ENCODE measurements around the gene ATCAY.

The ATCAY gene, protein sequence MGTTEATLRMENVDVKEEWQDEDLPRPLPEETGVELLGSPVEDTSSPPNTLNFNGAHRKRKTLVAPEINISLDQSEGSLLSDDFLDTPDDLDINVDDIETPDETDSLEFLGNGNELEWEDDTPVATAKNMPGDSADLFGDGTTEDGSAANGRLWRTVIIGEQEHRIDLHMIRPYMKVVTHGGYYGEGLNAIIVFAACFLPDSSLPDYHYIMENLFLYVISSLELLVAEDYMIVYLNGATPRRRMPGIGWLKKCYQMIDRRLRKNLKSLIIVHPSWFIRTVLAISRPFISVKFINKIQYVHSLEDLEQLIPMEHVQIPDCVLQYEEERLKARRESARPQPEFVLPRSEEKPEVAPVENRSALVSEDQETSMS

DNA sequence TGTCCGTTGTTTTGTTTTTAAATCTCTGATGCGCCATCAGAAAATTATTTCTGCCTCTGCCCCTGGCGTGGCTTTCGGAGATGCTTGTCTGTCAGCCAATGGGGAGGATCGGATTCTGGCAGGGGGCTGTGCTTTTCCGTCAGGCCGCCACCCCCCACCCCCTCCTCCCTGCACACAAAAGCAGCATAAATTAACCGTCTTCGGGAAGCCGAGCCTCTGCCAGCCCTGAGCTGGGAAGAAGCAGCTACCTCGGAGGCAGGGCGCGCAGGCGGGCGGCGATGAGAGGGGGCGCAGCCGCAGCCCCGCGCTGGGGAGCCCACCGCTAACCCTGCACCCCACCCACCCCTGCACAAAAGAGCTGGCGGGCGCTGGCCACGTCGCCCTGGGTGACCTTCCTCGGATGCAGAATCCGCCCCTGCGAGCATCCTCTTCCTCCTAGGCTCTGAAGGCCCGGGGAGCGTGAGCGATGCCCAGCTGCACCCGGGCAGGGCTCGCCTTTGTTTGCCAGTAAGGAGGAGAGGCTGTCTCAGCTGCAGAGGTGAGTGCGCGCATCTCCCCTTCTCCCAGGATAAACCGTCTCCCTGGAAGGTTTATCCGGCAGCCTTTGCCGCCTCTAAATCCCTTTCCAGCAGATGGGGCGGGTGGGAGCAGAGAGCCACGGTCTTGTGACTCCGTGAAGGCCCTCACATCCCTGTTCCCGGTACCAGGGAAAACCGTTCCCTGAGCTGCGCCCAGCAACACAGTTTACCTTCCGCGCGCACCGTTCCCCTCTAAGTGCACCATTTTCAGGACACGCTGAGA is at the start of gene ATCAY:
TSS of gene ATCAY (plus strand) at position 215 of the 801 bp plus-strand sequence. CDS start 5,083 bp downstream, outside the sequence.
- no peak for DNase-seq

DNA sequence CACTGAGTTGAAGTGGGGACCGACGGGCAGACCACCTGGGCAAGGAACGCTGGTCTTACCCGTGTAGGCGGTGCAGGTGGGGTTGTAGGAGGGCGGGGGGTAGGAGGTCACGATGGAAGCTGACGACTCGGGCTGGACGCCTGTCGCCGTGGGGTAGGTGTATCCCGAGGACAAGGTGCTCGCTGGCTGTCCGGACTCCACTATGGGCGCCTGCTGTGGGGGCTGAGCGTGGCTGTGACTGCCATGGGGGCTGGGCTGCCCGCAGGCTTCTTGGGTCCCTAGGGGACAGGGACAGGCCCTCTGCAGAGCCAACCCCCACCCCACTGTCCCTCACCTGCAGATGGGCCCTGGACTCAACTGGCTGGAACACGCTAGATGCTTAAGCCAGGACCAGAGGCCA is 48.9 kb upstream of the ATCAY start:
- DNase-seq, result no peak

DNA sequence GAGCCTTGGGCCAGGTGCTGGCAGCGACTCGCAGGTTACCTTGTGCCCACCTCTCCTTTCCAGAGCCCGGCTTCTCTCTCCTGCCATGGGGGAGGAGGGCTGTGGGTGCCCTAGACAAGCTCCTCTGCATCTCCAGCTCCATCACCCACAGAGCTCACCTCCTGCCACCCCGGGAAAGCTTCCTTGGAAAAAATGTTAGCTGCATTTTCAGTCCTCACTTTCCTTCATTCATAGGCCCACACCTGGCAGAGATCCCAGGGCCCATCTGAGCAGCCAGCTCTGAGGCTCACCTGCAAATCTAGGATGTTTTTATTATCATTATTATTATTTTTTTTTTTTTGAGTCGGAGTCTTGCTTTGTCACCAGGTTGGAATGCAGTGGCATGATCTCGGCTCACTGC is 48.5 kb upstream of the ATCAY start:
- DNase-seq, result no peak

DNA sequence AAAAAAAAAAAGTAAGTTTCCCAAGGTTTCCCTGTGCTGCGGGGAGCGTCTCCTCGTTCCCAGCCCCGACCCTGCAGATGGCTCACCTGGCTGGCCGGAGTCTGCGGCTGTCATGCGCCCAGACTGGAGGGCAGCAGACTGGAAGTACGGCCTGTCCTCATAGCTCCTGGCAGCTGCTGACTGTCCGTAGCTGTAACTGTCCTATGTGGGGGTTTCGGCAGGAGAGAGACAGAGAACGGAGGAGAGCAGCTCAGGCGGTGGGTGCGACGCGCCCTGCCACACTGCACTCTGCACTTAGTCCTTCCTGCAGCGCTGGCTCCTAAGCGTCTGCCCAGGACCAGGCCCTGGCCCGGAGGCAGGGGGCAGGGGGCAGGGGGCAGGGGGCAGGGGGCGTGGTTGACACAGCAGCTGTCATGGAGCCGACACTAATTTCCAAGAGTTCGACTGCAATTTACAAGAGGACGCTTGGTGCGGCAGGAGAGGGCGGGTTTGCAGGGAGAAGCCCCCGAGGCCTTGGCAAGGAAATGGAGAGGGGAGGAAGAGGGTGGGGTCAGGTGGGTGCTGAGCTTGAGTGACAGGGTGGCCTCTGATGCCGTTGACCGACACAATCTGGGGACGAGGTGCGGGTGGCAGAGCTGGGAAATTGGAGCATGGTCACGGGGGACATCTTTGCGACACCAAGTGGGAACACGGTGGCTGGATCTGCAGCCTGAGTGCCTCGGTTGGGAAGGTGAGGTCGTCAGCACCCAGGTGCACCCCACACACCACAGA is 46.7 kb upstream of the ATCAY start:
- DNase-seq, result no peak

DNA sequence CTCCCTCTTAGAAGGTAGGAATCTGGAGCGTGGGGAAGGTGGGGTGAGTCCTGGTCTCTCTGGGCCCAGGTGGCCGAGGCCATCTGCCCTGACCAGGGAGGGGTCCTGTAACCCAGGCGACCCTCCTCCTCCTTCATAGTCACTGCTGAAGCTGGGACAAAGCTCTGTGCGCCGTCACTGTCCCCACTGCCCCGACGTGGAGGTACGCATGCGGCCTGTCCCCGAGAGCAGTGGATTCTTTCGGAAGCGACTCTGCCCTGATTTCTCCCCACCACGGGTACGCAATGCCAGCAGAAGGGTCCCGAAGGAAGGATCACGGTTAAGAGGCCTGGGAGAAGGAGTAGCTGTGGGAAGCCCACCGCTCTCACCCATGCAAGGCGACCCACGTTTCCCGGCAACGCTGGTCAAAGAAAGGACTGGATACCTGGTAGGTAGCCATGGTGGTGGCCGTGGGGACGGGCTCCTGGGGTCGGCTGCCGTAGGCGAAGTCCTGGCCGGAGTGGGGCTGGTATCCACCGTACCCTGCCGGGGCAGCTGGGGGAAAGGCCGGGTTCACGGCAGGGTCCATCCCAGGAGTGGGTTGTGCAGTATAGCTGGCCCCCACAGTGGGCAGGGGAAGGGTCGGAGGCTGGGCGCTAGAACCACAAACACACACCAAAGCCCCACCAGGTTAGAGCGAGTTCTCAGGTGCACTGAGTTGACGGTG is 46.0 kb upstream of the ATCAY start:
- no peak for DNase-seq

DNA sequence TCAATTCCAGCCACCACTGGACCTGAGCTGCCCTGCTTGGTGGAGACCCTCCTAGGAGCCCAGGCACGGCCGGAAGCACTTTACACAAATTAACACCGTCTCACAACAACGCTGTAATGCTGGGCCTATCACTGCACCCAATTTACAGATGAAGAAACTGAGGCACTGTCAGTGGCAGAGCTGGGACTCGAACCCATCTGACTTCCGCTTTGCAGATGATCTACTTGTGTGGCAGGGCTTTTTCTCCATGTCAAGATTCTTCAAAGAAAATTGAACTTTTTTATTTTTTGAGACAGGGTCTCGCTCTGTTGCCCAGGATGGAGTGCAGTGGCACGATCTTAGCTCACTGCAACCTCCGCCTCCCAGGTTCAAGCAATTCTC is 45.4 kb upstream of the ATCAY start:
- no peak for DNase-seq

DNA sequence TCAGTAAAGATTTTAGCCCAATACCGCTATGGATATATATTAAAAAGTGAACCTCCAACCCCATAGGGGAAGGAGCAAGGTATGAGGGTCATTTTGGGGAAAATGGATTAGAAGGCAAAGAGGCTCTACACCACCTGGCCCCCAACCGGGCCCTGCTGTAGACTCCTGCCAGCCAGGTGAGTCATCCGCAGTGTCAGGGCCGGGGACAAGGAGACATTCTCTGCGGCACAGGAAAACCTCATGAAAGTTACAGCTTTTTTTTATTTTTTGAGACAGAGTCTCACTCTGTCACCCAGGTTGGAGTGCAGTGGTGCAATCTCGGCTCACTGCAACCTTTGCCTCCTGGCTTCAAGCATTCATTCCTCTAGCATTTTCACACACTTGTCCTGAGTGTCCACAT is 43.6 kb upstream of the ATCAY start:
- DNase-seq, result no peak

DNA sequence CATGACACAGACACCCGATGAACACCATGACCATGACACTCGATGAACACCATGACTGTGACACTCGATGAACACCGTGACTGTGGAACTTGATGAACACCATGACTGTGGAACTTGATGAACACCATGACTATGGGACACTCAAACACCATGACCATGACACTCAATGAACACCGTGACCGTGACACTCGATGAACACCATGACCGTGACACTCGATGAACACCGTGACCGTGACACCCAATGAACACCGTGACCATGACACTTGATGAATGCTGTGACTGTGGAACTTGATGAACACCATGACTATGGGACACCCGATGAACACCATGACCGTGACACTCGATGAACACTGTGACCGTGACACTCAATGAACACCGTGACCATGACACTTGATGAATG is 43.2 kb upstream of the ATCAY start:
- no peak for DNase-seq

DNA sequence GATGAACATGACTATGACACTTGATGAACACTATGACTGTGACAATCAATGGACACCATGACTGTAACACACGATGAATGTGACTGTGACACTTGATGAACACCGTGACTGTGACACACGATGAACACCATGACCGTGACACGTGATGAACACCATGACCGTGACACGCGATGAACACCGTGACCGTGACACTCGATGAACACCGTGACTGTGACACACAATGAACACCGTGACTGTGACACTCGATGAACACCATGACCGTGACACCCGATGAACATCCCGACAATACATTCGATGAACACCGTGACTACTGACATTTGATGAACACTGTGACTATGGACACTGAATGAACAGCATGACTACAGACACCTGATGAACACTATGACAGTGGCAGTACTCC is 42.6 kb upstream of the ATCAY start:
- DNase-seq, result no peak

DNA sequence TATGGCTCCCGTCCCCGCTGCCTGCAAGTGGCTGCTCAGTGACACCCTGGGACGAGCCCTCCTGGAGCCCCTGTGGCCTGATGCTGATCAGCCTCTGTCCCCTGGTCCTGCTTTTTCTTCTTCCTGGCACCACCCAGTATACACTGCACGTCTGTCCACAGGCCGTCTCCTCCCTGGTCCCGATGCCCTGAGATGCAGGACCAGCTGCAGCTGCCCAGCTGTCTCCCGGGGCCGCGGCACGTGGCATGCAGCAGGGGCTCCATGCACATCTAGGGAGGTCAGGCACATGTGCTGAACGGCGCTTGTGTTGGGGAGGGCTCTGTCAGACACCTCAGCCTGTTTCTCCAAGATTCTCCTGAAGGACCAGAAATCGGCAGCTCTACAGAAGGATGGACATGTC is 41.8 kb upstream of the ATCAY start:
- no peak for DNase-seq

DNA sequence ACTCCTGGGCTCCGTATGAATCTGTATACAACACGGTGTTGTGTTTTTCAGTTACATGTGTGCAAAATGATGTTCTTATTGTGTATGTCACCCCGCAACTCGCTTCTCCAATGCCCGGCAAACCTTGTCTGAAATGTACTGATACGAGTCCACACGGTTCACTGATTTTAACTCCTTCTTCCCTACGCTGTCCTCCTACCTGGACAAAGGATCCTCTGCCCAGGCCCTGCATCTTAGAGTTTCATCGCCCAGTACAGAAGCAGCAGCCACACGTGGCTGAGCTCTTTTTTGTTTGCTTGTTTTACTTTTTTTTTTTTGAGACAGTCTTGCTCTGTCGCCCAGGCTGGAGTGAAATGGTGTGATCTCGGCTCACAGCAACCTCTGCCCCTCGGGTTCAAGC is 40.5 kb upstream of the ATCAY start:
- DNase-seq, result no peak

DNA sequence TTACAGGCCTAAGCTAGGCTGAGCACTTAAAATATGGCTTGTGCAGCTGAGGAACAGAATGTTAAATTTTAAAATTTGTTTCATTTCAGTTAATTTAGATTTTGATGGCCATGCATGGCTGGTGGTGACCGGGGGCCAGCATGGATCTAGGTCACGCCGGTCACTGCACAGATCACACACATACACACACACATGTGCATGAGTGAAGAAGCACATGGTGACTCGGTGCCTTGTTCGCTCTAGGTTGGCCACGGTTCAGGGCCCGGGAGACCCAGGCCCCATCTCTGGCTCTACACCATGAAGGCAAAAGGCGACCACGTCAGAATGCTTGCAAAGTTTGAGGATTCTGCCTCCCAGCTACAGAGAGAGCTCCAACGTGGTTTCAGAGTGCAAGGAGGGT is 39.7 kb upstream of the ATCAY start:
- no peak for DNase-seq

DNA sequence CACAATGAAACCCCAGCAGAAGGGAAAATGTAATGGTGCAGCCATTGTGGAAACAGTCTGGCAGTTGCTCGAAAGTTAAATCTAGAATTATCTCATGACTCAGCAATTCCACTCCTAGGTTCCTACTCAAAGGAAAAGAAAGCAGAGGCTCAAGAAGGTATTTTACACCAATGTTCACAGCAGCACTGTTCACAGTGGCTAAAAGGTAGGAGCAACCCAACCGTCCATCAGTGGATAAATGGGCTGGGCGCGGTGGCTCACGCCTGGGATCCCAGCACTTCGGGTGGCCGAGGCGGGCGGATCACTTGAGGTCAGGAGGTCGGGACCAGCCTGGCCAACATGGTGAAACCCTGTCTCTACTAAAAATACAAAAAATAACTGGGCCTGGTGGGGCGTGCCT is 37.5 kb upstream of the ATCAY start:
- DNase-seq, result peak; percentile 22

DNA sequence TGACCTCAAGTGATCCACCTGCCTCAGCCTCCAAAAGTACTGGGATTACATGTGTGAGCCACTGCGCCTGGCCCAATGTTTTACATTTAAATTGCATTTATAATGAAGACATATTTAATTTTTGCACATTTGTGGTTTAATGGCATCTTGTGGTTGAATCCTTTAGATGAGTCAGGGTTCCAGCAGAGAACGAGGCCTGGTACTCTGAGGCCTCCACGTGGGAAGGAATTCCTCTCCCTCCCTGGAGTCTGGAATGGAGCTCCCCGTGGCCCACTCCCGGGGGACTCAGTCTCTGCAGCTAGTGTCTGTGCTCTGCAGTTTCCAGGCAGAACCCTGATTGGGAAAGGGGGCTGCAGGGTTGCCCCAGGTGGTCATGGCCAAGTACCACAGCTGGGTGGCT is 35.9 kb upstream of the ATCAY start:
- no peak for DNase-seq

DNA sequence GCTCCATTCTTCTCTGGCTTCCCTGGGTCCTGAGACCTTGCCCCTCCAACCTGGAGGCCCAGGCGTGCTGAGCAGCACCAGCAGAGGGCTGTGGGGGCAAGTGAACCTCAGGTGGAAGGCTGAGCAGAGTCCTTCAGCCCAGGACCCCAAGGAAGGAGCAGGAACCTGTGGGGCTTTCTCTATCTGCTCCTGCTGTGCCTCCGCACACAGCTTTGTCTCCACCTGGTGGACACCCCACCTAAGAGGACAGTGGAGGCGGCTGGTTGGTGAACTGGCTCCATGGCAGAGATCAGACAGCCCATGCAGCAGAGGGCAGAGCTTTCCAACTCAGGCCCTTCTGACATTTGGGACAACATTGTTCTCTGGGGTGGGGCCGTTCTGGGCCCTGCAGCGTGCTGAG is 31.4 kb upstream of the ATCAY start:
- peak; percentile 80 for DNase-seq

DNA sequence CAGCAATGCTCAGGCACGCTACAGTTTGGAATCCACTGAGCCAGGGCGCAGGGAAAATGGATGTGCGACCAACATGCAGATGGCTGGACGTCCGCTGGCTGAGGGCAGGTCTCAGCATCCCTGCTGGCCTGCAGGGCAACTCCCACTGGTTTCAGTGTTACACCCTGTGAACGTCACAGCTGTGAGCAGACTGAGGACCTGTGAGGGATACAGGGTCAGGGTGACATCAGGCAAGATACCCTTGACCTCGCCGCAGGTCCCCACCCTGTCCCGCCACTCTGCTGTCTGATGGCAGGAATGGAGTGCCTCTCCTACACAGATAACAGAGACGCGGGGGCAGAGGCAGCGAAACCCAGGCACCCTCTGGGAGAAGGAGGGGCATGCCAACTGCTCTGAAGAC is 30.7 kb upstream of the ATCAY start:
- DNase-seq, result no peak

DNA sequence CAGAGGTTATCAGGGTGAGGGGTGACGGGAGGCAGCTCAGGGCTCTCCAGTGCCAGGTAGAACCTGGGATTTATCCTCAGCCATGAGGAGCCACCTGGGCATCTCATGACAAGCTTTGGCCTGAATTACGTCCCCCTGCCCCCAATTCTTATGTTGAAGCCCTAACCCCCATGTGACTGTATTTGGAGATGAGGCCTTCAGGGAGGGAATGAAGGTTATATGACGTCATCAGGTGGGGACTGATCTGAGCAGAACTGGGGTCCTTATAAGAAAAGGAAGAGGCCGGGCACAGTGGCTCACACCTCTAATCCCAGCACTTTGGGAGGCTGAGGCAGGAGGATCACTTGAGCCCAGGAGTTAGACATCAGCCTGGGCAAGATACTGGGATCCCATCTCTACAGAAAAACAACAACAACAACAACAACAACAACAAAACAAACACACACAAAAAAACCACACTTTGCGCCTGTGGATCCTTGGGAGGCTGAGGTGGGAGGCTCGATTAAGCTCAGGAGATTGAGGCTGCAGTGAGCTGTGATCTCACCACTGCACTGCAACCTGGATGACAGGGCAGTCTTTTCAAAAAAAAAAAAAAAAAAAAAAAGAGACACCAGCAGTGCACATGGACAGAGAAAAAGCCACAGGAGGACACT is 30.0 kb upstream of the ATCAY start:
- no peak for DNase-seq

DNA sequence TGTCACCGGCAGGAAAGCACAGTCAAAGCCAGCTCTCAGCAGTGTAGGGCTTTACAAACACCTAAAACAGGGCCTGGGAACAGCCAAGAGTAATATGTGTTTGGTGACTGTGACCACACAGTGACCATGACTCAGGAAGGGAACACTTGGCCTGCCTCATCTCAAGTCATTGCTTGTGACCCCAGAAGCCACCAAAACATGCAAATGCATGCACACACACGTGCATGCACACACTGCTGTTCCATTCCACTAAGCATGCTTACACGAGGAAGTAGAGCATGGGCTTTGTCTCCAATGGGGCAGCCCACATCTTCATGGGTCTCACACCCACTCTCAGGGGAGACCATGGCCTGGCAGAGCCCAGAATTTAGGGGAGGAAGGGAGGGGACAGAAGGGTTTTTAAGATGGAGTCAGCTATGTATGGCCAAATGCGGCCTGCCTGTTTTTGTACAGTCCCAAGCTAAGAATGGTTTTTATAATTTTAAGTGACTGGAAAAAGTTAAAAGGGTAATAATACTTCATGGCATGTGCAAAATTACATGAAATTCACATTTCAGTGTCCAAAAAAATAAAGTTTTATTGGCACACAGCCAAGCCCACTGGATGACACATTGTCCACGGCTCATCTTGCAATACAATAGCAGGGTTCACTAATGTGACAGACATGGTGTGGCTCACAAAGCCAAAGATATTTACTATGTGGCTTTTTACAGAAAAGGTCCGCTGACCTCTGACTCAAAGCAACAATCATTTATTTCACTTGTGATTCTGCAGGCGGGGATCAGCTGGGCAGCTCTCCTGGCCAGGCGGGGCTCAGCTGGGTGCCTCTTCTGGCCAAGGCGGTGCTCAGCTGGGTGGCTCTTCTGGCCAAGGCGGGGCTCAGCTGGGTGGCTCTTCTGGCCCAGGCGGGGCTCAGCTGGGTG is 29.0 kb upstream of the ATCAY start:
- DNase-seq, result no peak

DNA sequence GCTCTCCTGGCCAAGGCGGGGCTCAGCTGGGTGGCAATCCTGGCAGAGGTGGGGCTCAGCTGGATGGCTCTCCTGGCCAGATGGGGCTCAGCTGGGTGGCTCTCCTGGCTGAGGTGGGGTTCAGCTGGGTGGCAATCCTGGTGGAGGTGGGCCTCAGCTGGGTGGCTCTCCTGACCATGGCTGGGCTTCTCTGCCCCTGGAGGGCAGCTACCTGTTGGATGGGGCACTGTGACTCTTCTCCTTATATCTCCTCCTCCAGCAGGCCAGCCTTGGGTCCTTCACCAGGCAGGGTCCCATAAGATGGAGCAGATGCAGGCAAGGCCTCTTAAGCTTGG is 28.3 kb upstream of the ATCAY start:
- no peak for DNase-seq

DNA sequence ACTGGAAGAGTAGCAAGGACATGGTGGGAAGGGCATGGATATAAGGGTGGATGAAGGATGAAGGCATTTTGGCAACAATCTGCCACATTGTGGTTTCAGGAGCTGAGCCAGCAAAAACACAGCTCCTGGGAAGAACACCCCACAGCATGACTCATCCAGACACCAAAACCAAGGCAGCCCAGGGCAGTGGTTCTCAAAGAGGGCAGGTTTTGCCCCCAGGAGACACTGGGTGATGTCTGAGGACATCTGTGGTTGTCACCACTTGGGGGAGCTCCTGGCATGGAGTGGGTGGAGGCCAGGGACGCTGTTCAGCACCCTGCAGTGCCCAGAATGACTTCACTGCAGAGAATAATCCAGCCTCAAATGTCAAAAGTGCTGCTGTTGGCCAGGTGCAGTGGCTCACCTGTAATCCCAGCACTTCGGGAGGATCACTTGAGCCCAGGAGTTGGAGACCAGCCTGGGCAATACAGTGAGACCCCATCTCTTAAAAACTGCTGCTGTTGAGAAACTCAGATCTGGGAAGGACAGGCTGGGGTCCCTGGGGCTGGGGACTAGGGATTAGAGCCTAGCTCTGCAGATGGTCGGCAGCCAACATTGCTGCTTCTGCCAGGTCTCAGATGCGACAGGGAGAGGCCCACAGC is 27.8 kb upstream of the ATCAY start:
- DNase-seq, result peak; percentile 68

DNA sequence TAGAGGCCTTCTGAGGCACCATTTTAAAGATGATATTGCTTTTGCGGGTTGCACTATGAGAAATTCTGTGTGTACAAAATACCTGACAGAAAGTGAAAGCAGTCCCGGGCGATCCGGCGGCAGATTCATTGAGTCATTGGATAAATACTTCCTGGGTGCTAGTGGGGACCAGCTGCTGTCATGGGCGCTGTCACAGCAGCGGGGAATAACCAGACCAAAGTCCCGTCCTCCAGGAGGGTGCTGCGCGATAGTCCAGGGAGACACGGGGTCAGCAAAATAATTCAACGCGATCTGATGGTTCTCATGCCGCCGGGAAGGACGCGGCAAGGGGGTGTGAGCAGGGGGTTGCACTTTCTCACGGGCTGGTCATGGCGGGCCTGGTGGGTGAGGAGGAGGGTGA is 25.2 kb upstream of the ATCAY start:
- DNase-seq, result no peak
